ENCODE results near the gene ALKBH6. TPM values are rescaled to one million over a fixed set of nuclear protein-coding genes. Genes with fewer than 3 reads are reported as not detected.

ALKBH6 gene
- total and polyA plus RNA-seq, 2 of the 13 experiments (the other 11 are each of a cell fraction or from before 2014, with no cell fraction given) = 13.7 to 18.1 TPM

GRCh38 chr19:36008336-36008978 lies 5.6 kb downstream of the ALKBH6 start, which contains the start of gene SYNE4:
Gene SYNE4, minus strand, starts transcription at chr19:36008813. Its CDS starts 132 bp downstream, at chr19:36008681.
- Histone ChIP-seq H3K36me3 (replicated peaks in 1 of 2; ENCODE audit: control insufficient read depth in 1 of 2, insufficient read depth in 2 of 2, low read length in 2 of 2) (peaks cover 0 to 6% of the 10 kb centered on the region in 2 experiments; a peak in 2 of 5 replicates), H3K9me3 (ENCODE audit: low read length) (no peaks in the 10 kb centered on the region), H3K9ac (ENCODE audit: insufficient read depth, low read depth, low read length) (peak within 1 kb of the TSS; percentile 86), H3K27me3 (ENCODE audit: control insufficient read depth in 1 of 2, insufficient read depth in 2 of 2, low read length in 2 of 2) (no peaks in the 10 kb centered on the region; a peak in 1 of 5 replicates), H3K4me1 (ENCODE audit: insufficient read depth, low read length) (peaks cover 52% of the 10 kb centered on the region), H3K4me2 (ENCODE audit: low read depth, low read length) (peak within 1 kb of the TSS; percentile 99), H3K79me2 (ENCODE audit: insufficient read depth, low read length) (peaks cover 8% of the 10 kb centered on the region), H3K27ac (ENCODE audit: extremely low read length, insufficient read depth, low read length) (peak within 1 kb of the TSS; percentile 86), H2AFZ (ENCODE audit: low read length) (no peak within 1 kb of the TSS), H3K4me3 (replicated peaks in 1 of 3; ENCODE audit: insufficient read depth in 1 of 3, low read depth in 2 of 3, low read length in 3 of 3) (peak within 1 kb of the TSS; percentile 67 to 93 (median 72)), H4K20me1 (ENCODE audit: insufficient read depth, low read length) (no peaks in the 10 kb centered on the region)
- ATAC-seq (peak; percentile 89), DNase-seq (ENCODE audit: low spot score) (peak; percentile 77), FAIRE-seq (peak; percentile 72)
- ChIA-PET CTCF (ENCODE audit: low intra/inter-chr PET ratio, low total read pairs) (no interaction called here), POLR2A (interaction anchor here (0.6 to 1.9 kb wide), 5 partner anchors 12 to 107 kb away, joined by 3 to 17 read pairs (median 7); partner anchors contain the start of genes POLR2I, TBCB and THAP8)
- 10% methylated on average over 13 of the region's 19 CpGs for WGBS (ENCODE audit: low lambda C conversion rate)
- in situ Hi-C loops (cut with HindIII; ENCODE audit: extremely low pct_ligation_motif_present, low pct_unique_long_range_greater_than_20kb) (no loop called here), intact Hi-C loops (cut with micrococcal nuclease; ENCODE audit: unreplicated experiment) (loop anchor here (2.0 kb wide), 1 partner anchor 34 kb away; no protein-coding TSS in a partner anchor)
- BruUV-seq (replicated peaks) = TSS peak; percentile 70
- no peak for TF ChIP-seq ZNF558 (CRISPR knock-in tag; IDR thresholded peaks at IDR 0.05; ENCODE audit: borderline replicate concordance)
- peak; percentile 86 for TF ChIP-seq TAF1 (CRISPR knock-in tag; IDR thresholded peaks at IDR 0.05)
- TF ChIP-seq ZNF597 (CRISPR knock-in tag; IDR thresholded peaks at IDR 0.05) = no peak
- TF ChIP-seq ZBTB21 (CRISPR knock-in tag; IDR thresholded peaks at IDR 0.05) = no peak
- no peak for TF ChIP-seq ZNF724P (CRISPR knock-in tag; IDR thresholded peaks at IDR 0.05; ENCODE audit: borderline replicate concordance)
- peak; percentile 55; the same call in 1 of the 2 replicates for TF ChIP-seq ZNF333 (CRISPR knock-in tag; IDR thresholded peaks at IDR 0.05; ENCODE audit: borderline replicate concordance)
- TF ChIP-seq RXRA (CRISPR knock-in tag; IDR thresholded peaks at IDR 0.05) = 0 out of 2 replicates have a peak, but pooled peaks have one; percentile 47
- TF ChIP-seq TAF15 (IDR thresholded peaks at IDR 0.05; ENCODE audit: low read depth, low read length, poor library complexity, severe bottlenecking) = no peak
- no peak for TF ChIP-seq E2F5 (CRISPR knock-in tag; conservative IDR thresholded peaks at IDR 0.05)
- TF ChIP-seq TARDBP (CRISPR knock-in tag; IDR thresholded peaks at IDR 0.05) = no peak
- TF ChIP-seq MLLT10 (CRISPR knock-in tag; IDR thresholded peaks at IDR 0.05) = no peak
- TF ChIP-seq FOXA3 (CRISPR knock-in tag; IDR thresholded peaks at IDR 0.05) = no peak
- TF ChIP-seq MIER2 (CRISPR knock-in tag; IDR thresholded peaks at IDR 0.05) = 0 out of 2 replicates have a peak, but pooled peaks have one; percentile 29
- TF ChIP-seq ZSCAN5A (CRISPR knock-in tag; IDR thresholded peaks at IDR 0.05; ENCODE audit: borderline replicate concordance) = no peak
- TF ChIP-seq ZNF574 (CRISPR knock-in tag; IDR thresholded peaks at IDR 0.05) = peak; percentile 44
- TF ChIP-seq SMARCC2 (IDR thresholded peaks at IDR 0.05) = no peak
- TF ChIP-seq REXO4 (CRISPR knock-in tag; IDR thresholded peaks at IDR 0.05; ENCODE audit: borderline replicate concordance) = no peak
- 0 out of 2 replicates have a peak, but pooled peaks have one; percentile 39 for TF ChIP-seq FOXO1 (CRISPR knock-in tag; IDR thresholded peaks at IDR 0.05)

Measured in HepG2 (cell line).